HEK293T (cell line): ENCODE measurements around the gene DBP.

ENCODE experiments used
- BHLHE40 ChIP-seq: fragments of 450-650 bp; IDR thresholded peaks from 2 replicates; pipeline ENCODE4 v1.6.1; 2016; ENCODE audit warnings: mild to moderate bottlenecking, moderate library complexity, borderline replicate concordance
- FOXA1 ChIP-seq: fragments of 450-650 bp; IDR thresholded peaks from 2 replicates; pipeline ENCODE4 v1.6.1; 2016; ENCODE audit warnings: mild to moderate bottlenecking
- LEF1 ChIP-seq: fragments of 450-650 bp; IDR thresholded peaks from 2 replicates; pipeline ENCODE4 v1.6.1; 2017; ENCODE audit warnings: mild to moderate bottlenecking, borderline replicate concordance
- SP1 ChIP-seq: fragments of 450-650 bp; IDR thresholded peaks from 2 replicates; pipeline ENCODE4 v1.6.1; 2017
- TARDBP ChIP-seq: fragments of 450-650 bp; IDR thresholded peaks from 2 replicates; pipeline ENCODE4 v1.6.1; 2016
- ZNF384 ChIP-seq: fragments of 450-650 bp; IDR thresholded peaks from 2 replicates; pipeline ENCODE4 v1.6.1; 2016

DNA sequence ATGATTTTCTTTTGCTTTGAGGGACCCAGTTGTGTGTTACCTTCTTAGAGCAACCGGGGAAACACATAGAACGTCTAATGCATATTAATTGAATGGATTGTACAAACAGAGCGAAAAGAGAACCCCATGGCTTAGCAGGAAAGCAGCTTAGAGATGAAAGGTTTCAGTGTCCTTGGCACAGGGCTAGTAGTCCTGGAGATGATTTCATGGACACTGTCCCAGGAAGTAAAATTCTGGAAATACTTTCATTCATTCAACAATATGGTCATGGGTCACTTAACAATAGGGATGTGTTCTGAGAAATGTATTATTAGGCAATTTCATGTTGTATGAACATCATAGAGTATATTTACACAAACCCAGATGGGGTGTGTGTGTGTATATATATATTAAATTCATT, 48.9 kb upstream of the DBP start:
- no peak for TF ChIP-seq BHLHE40
- no peak for TF ChIP-seq SP1
- TF ChIP-seq LEF1: no peak
- no peak for TF ChIP-seq TARDBP
- no peak for TF ChIP-seq ZNF384
- no peak for TF ChIP-seq FOXA1
